GM03348 (cell line): ENCODE results near the gene UBTD2.

Experiments used
- DNase-seq: peaks from one replicate; pipeline ENCODE4 v3.0.0; 2012; ENCODE audit warnings: low spot score

The UBTD2 gene

DNA sequence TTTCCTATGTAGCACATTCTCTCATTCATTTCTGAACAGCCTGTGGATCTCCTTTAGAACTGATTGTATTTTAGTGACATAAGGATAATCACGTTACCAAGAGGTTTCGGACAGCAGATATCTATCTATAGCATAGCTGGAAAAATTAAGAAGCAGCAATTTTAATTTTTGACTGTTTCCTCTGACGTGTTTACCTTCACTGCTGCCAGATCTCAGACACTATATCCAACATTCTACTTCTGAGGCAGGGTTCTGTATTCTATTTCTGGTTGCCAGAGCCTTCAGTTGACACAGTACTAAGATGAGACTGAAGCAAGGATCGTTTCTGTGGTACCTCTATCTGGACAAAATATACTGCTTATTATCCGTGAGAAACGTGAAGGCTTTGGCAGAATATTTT, 89.7 kb downstream of the UBTD2 start, which contains the start of gene EFCAB9:
Gene EFCAB9 (plus strand): TSS at position 301 of the 400 bp plus-strand sequence. CDS start 1 bp downstream, at position 302.
- DNase-seq = no peak

DNA sequence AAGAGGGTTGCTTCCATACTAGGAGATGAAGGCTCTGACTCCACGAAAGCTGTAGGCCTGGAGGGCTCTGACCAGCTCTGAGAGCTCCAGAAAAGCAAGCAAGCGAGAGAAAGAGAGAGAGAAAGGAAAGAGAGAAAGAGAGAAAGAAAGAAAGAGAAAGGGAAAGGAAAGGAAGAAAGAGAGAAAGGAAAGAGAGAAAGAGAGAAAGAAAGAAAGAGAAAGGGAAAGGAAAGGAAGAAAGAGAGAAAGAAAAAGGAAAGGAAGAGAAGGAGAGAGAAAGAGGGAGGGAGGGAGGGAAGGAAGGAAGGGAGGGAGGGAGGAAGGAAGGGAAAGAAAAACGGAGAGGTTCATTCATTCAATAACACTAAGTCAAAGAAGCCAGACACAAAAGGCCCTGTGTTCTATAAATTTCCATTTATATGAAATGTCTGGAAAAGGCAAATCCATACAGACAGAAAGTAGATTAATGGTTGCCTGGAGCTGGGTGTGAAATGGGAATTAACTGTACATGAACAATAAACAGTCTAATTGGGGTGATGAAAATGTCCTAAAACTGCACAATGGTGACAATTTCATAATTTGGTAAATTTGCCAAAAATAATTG, 93.8 kb downstream of the UBTD2 start:
- no peak for DNase-seq

DNA sequence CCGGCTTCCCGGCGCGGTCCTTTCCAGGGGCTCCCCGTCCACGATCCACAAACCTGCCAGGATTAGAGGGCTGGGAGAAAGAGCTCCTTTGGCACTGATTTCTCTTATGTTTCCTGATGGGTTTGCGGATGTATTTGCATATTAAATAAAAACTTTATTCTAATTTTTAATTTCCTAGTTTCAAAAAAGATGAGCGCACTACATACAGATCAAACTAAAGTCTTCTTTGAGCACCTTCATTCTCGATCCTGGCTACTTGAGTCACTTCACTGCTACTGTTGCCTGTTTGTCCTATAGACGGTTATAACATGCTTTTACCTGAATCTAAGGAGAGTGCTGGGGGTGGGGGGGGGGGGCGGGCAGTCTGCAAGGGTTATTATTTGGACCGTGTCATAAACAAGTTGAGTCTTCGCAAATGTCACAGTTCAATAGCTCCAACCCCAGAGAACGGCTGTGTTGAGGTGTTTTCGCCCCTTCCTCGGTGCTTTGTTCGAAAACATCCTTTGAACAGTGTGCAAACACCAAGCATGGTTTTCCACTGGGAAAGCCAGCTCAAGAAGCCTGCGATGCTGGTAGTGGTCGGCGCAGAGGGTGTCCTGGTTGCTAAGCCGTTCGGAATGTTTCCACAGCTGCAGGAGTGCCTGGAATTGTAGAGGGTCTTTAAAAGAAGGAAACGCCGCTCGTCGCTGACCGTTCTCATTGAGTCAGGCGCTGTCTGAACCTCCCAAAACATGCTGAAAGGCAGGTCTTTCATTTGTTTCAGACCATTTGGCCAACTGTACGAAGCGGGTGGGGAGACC, 94.5 kb downstream of the UBTD2 start:
- no peak for DNase-seq

GRCh38 chr5:172188033-172188892, 95.3 kb downstream of the UBTD2 start, which contains the start of gene STK10:
Gene STK10 (minus strand): TSS chr5:172188224. CDS start chr5:172188042, 182 bp downstream.
- DNase-seq = peak; percentile 99

DNA sequence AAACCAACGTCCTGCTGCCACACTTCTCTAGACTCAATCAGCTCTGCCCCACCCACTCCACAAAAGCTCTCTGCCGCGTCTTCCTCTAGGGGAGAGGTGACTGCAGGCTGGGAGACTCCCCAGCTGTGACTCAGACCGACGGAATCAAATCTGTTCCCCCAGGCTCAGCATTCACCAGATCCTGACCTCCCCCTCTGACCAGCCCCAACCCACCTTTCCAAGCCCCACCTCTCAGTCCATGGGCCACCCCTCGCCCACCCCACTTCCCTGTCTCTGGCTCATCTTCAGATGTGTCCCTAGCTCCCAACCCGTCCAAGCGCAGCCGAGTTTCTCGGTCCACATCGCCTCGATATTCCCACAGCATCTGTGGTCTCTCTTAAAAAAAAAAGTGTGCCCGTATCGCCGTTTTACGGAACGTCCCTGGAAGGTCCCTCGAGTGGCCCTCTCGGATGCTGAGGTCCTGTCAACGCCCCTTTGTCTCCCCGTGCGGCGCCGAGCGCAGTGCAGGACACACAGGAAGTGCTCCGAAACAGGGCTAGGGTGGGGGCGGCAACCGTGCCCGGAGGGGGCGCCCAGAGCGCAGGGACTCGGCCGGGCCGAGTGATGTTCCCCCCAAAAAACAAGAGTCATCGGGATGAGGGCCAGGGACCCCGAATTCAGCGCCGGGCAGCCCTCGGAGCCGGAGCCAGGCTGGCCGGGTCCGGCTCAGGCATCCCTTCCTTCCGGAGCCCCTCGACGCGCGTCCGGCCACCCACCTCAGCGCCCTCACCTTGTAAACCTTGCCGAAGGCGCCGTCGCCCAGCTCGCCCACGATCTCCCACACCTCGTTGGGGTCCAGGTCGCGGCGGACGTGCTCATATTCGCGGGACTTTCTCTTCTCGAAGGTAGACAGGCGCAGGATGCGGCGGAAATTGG, 96.2 kb downstream of the UBTD2 start:
- peak; percentile 82 for DNase-seq

DNA sequence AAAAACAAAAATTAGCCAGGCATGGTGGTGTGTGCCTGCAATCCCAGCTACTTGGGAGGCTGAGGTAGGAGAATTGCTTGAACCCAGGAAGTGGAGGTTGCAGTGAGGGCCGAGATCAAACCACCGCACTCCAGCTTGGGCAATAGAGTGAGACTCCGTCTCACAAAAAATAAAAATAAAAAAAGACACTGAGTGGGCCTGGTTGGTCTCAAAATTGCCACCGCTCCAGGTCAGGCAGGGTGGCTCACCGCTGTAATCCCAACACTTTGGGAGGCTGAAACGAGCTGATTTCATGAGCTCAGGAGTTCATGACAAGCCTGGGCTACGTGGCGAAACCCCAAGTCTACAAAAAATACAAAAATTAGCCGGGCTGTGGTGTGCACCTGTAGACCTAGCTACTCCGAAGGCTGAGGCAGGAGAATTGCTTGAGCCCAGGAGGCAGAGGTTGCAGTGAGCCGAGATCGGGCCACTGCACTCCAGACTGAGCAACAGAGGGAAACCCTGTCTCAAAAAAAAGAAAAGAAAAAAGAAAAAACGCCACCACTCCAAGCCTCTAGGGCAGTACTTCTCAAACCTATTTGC, 97.4 kb downstream of the UBTD2 start:
- no peak for DNase-seq

- no peak for DNase-seq
Measured at GRCh38 chr5:172185096-172185461, 98.5 kb downstream of the UBTD2 start.

DNA sequence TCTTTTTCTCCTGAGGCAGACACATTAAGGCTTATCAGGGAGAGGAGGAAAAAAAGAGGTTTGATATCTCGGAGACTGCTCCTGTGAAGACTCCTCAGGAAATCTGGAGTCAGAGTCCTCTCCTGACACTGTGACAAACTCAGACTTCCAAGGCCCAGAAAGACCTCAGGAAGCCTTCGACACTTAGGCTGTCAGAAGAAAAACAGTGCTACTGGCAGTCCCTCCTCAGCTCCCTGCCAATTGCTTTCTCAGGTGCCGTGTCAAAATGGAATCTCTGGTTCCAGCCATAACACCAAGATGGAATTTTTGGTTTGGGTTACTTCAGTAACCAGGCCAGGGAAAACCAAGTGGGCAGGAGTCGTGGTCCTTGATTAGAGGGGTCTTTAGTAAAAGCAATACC, 99.7 kb downstream of the UBTD2 start:
- DNase-seq = no peak

- DNase-seq = no peak
Measured at GRCh38 chr5:172182291-172182690, 101.3 kb downstream of the UBTD2 start.

DNA sequence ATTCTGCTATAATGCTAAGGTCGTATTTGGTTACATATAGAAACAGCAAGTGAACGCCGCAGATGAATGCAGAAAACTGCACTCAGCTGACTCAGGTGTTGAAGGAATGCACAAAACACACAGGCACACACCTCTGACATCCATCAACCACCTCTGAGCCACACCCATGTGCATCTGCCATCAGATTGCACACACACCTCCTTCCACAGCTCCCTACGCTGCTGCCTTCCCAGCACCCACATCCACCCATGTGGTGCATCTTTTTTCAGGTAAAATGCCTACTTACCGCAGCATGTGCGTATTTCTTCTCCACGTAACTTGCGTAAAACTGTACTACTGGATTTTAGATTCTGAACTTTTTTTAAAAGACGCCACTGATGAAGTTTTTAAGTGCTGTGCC, 102.6 kb downstream of the UBTD2 start:
- DNase-seq = no peak

GRCh38 chr5:172178991-172179989, 104.3 kb downstream of the UBTD2 start:
- DNase-seq = no peak

DNA sequence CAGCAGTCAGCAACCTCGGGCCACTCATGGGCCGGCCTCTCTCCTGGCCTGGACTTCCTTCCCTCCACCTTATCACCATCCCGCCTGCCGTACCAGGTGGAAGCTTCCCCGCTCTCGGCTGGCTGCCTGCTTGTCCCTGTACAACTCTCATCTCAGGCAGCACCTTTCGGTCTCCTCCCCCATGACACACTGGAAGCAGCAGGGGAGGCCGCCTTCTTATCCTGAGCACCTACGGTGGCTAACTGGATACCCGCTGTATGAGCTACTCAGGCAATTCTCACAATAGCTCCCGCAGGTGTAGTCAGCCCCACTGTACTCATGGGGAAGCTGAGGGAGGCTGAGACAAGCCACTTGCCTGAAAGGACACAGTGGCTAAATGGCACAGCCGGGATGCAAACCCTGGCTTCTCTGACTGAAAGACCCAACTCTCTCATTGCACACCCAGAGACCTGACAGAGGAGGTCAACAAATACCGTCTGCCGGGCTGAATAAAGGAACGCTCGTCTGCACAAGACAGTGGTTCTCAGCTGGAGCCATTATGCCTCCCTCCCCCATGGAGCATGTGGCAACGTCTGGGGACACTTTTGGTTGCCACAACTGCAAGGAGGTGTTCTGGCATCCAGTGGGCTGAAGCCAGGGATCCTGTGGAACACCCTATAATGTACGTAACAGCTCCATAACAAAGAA, 105.1 kb downstream of the UBTD2 start:
- no peak for DNase-seq

DNA sequence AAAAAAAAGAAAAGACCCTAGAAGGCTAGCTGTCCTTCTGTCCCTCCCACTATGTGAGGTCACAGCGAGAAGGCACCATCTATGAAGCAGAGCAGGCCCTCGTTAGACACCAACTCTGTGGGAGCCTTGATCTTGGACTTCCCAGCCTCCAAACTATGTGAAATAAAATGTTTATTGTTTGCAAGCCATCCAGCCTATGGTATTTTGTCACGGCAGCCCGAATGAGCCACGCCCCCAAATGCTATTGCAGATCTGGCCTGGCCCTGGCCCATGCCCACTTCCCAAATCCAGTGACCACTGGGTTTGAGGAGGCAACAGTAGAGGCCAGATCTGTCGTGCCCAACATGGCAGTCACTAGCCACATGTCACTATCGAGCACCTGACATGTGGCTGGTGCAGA, 106.4 kb downstream of the UBTD2 start:
- DNase-seq = no peak

GRCh38 chr5:172175263-172175719, 108.3 kb downstream of the UBTD2 start:
- DNase-seq = no peak

- DNase-seq = no peak
Measured at GRCh38 chr5:172173564-172174153, 109.9 kb downstream of the UBTD2 start.

- DNase-seq = no peak
Measured at GRCh38 chr5:172172912-172173563, 110.5 kb downstream of the UBTD2 start.

- DNase-seq = no peak
Measured at GRCh38 chr5:172171118-172171517, 112.4 kb downstream of the UBTD2 start.

DNA sequence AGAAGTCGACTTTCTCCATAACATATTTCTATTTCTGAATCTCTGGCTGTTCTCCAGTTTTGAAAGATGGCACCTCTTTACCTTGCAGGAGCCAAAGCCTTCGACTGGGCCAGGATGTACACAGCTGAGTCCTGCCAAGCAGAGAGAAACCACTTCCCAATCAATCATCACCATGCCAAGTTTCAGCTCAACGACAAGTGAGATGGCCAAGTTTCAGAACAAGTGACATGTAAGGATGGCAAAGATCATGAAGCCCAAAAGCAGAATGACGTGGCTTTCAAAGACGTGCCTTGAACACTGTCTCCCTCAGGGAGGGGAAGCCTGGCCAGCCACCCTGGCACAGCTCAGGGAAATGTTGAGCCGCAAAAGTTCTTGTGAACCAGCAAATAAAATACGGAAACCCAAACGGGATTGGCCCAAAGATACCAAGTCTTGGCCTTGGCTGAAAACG, 113.3 kb downstream of the UBTD2 start:
- no peak for DNase-seq
